Stimulated activated naive CD4-positive, alpha-beta T cell (primary cell): ENCODE measurements around the gene RCCD1.

Experiments
- DNase-seq, 6 experiments: peaks; one replicate each; lab custom pipeline; 2025; lab: John Stamatoyannopoulos, UW

The RCCD1 gene

DNA sequence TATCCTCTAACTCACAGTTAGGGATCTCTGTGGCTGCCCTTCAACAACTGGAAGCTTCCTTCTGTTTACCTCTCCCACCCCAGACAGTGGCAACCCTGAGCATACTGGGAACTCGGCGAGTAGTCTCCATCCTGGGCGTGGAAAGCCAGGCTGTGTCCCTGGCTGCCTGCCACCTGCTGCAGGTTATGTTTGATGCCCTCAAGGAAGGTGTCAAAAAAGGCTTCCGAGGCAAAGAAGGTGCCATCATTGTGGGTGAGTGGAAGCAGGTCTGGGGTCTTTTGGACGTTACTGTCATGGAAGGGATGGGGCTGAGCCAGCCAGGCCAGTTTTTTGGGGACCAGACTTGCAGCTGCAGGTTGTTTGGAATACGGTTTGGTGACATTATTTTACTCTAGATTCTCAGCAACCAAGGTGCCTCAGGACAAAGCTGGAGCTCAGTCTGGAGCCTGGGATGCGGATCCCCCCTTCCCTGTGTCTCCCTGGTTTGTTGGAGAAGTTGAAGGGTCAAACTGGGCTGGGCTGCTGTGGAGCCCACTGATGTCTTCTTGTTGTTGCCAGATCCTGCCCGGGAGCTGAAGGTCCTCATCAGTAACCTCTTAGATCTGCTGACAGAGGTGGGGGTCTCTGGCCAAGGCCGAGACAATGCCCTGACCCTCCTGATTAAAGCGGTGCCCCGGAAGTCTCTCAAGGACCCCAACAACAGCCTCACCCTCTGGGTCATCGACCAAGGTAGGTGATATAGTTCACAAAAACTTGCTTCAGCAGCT lies 12.1 kb upstream of the RCCD1 start:
- DNase-seq = no peak

- no peak for DNase-seq
These were observed 9.6 kb upstream of the RCCD1 start for GRCh38 chr15:90945091-90945490.

DNA sequence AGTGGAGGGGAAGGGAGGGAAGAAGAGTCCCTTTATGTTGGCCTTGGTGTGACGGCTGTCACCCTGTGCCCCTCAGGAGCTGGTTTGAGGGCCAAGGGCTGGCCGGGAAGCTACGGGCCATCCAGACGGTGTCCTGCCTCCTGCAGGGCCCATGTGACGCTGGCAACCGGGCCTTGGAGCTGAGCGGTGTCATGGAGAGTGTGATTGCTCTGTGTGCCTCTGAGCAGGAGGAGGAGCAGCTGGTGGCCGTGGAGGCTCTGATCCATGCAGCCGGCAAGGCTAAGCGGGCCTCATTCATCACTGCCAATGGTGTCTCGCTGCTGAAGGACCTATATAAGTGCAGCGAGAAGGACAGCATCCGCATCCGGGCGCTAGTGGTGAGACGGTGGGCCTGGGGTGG lies 8.1 kb upstream of the RCCD1 start:
- DNase-seq = no peak

GRCh38 chr15:90946941-90947576 lies 7.6 kb upstream of the RCCD1 start:
- DNase-seq = no peak

GRCh38 chr15:90947577-90948357 lies 6.9 kb upstream of the RCCD1 start:
- no peak for DNase-seq

GRCh38 chr15:90948506-90948905 lies 6.2 kb upstream of the RCCD1 start:
- no peak for DNase-seq

GRCh38 chr15:90949979-90950675 lies 4.6 kb upstream of the RCCD1 start:
- no peak for DNase-seq

- DNase-seq = no peak
These were observed 4.0 kb upstream of the RCCD1 start for GRCh38 chr15:90950676-90951075.

DNA sequence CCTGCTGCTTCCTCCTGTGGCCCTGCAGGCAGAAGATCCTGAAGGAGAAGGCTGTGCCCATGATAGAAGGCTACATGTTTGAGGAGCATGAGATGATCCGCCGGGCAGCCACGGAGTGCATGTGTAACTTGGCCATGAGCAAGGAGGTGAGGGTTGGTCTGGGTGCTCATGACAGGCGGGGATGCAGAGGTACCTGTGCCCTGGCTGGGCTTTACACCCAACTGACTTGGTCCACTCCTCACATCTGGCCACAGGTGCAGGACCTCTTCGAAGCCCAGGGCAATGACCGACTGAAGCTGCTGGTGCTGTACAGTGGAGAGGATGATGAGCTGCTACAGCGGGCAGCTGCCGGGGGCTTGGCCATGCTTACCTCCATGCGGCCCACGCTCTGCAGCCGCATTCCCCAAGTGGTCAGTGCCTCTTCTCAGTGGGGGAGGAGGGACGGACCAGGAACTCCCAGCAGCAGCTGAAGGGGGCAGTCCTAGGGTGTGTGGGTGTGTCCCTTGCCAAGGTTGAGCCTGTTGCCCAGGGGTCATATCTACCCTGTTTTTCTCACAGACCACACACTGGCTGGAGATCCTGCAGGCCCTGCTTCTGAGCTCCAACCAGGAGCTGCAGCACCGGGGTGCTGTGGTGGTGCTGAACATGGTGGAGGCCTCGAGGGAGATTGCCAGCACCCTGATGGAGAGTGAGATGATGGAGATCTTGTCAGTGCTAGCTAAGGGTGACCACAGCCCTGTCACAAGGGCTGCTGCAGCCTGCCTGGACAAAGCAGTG lies 1.6 kb upstream of the RCCD1 start:
- no peak for DNase-seq

- no peak for DNase-seq
These were observed 555 bp upstream of the RCCD1 start for GRCh38 chr15:90953947-90954711.

GRCh38 chr15:90955624-90956273 lies 1.1 kb downstream of the RCCD1 start:
- no peak for DNase-seq

GRCh38 chr15:90956274-90957030 lies 1.8 kb downstream of the RCCD1 start:
- peak in 5 of 6 experiments; percentile 28 to 57 (median 44) for DNase-seq

DNA sequence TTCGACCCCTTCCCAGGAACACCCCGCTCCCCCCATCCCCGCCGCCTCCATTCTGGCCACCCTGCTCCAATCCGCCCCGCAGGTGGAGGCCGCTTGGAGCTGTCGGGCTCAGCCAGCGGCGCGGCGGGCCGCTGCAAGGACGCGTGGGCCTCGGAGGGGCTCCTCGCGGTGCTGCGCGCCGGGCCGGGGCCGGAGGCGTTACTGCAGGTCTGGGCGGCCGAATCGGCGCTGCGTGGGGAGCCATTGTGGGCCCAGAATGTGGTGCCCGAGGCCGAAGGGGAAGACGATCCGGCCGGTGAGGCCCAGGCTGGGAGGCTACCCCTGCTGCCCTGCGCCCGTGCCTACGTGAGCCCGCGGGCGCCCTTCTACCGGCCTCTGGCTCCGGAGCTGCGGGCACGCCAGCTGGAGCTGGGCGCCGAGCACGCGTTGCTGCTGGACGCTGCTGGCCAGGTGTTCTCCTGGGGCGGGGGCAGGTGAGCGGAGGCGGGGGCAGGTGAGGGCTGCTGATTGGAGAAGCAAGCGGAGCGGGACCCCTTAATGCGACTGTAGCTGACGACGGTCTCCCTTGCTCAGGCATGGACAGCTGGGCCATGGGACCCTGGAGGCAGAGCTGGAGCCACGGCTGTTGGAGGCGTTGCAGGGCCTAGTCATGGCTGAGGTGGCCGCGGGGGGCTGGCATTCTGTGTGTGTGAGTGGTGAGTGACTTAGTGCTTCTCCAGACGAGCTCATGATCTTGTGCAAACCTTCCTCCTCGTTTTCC lies 2.5 kb downstream of the RCCD1 start:
- no peak for DNase-seq

DNA sequence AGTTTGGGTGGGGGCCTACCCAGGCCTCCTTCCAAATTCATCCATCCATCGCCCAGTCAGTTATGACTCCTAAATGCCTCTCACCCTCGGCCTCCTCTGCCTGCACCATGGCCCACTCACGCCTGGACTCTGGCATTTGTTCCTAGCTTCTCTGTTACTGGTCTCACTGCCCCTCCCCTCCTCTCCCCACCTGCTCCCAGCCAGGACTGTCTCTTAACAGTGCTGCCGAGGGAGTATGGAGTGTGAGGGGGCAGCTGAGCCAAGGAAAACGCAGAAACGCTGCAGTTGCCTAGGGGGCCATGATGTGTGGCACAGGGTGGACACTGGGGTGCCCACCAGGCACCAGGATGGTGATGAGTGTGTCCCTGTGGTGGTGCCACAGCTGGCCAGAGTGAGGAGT lies 3.1 kb downstream of the RCCD1 start:
- DNase-seq = no peak

- DNase-seq = no peak
These were observed 4.4 kb downstream of the RCCD1 start for GRCh38 chr15:90959028-90959595.

DNA sequence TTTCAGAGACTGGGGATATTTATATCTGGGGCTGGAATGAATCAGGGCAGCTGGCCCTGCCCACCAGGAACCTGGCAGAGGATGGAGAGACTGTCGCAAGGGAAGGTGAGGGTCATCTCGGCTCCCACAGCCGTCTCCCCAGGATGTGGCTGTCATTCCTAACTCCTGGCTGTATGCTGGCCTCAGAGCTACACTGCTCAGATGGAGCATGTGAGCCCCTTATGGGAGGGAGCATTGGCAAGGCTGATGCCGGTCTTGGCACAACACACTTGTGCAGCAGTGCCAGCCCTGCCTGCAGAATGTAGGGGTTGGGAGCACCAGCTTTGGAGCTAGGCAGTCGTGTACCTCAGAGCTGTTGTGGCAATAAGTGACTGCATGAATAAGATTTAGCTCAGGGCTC lies 5.2 kb downstream of the RCCD1 start:
- no peak for DNase-seq

GRCh38 chr15:90960298-90961091 lies 5.8 kb downstream of the RCCD1 start:
- no peak for DNase-seq

- DNase-seq = no peak
These were observed 7.3 kb downstream of the RCCD1 start for GRCh38 chr15:90962021-90962420.
